ENCODE results near the gene MST1.

DNA sequence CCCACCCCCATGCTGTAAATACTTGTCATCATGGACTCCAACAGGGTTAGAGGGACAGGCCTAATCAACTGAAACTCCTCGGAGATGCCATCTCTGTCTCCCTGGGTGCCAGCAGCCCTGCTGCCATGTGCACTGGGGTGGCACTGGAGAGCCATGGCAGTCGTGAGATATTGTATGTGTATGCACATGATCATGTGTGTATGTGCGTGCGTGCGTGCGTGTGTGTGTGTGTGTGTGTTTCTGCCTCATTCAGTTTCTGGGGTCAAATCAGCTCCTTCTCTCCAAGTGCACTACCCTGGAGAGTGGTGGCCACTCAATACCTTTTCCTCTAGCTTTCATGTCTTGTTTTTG, 18.4 kb downstream of the MST1 start:
- TF ChIP-seq, protein P1, sequence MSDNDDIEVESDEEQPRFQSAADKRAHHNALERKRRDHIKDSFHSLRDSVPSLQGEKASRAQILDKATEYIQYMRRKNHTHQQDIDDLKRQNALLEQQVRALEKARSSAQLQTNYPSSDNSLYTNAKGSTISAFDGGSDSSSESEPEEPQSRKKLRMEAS (IDR thresholded peaks at IDR 0.05) = no peak
- TF ChIP-seq RAD21 (IDR thresholded peaks at IDR 0.05; ENCODE audit: low read depth) = no peak
- no peak for TF ChIP-seq REST (IDR thresholded peaks at IDR 0.05; ENCODE audit: low read depth)
- no peak for TF ChIP-seq FOXM1 (IDR thresholded peaks at IDR 0.05; ENCODE audit: borderline replicate concordance, low read depth)
- no peak for TF ChIP-seq YY1 (IDR thresholded peaks at IDR 0.05; ENCODE audit: low read depth)
- no peak for TF ChIP-seq TEAD4 (IDR thresholded peaks at IDR 0.05)

All from Ishikawa (cell line).